ENCODE data around the gene RIOX2.
"Not testable (repeated sequence)": the region's sequence is repeated elsewhere in the genome, so short reads cannot be mapped to it uniquely, and the experiment has no call there.

The RIOX2 gene

GRCh38 chr3:97971679-97972567, at the start of gene RIOX2:
Gene RIOX2 (minus strand): TSS chr3:97972431. CDS start chr3:97967593, 4,838 bp downstream.
- DNase-seq, result peak; percentile 66

- no peak for DNase-seq
Observed at GRCh38 chr3:98020412-98020811, 48.2 kb upstream of the RIOX2 start.

- no peak for DNase-seq
Observed at GRCh38 chr3:98018301-98018700, 46.1 kb upstream of the RIOX2 start.

GRCh38 chr3:98014268-98014585, 42.0 kb upstream of the RIOX2 start:
- DNase-seq, result no peak

GRCh38 chr3:98013411-98014267, 41.4 kb upstream of the RIOX2 start:
- no peak for DNase-seq

- DNase-seq, result no peak
Observed at GRCh38 chr3:98012979-98013378, 40.7 kb upstream of the RIOX2 start.

- not testable (repeated sequence) for DNase-seq
Observed at GRCh38 chr3:98010883-98011449, 38.7 kb upstream of the RIOX2 start.

- no peak for DNase-seq
Observed at GRCh38 chr3:98010194-98010882, 38.1 kb upstream of the RIOX2 start.

GRCh38 chr3:98008855-98009254, 36.6 kb upstream of the RIOX2 start:
- DNase-seq, result no peak

GRCh38 chr3:98005438-98005837, 33.2 kb upstream of the RIOX2 start:
- no peak for DNase-seq

- DNase-seq, result no peak
Observed at GRCh38 chr3:98004721-98005120, 32.5 kb upstream of the RIOX2 start.

GRCh38 chr3:98003306-98003969, 31.2 kb upstream of the RIOX2 start:
- peak; percentile 24 for DNase-seq

GRCh38 chr3:98002717-98003116, 30.5 kb upstream of the RIOX2 start:
- no peak for DNase-seq

- DNase-seq, result no peak
Observed at GRCh38 chr3:97999994-98000393, 27.8 kb upstream of the RIOX2 start.

GRCh38 chr3:97999103-97999502, 26.9 kb upstream of the RIOX2 start:
- no peak for DNase-seq

GRCh38 chr3:97996988-97997387, 24.8 kb upstream of the RIOX2 start:
- no peak for DNase-seq

- no peak for DNase-seq
Observed at GRCh38 chr3:97994328-97994945, 22.2 kb upstream of the RIOX2 start.

- no peak for DNase-seq
Observed at GRCh38 chr3:97993526-97993925, 21.3 kb upstream of the RIOX2 start.

GRCh38 chr3:97992547-97993173, 20.4 kb upstream of the RIOX2 start:
- no peak for DNase-seq

- no peak for DNase-seq
Observed at GRCh38 chr3:97991293-97991682, 19.1 kb upstream of the RIOX2 start.

GRCh38 chr3:97990624-97991292, 18.5 kb upstream of the RIOX2 start:
- DNase-seq, result no peak

Measured in KG1 (cell line).